ENCODE results near the gene LRRC36.

LRRC36 gene

GRCh38 chr16:67283039-67283825 is 43.4 kb upstream of the LRRC36 start:
- no peak for TF ChIP-seq CTCF (IDR thresholded peaks at IDR 0.05; ENCODE audit: poor library complexity, severe bottlenecking)
- Histone ChIP-seq H3K27me3 (ENCODE audit: insufficient read depth, poor library complexity, severe bottlenecking) (no peaks in the 10 kb centered on the region), H3K4me1 (ENCODE audit: insufficient read depth, poor library complexity, severe bottlenecking) (peaks cover 6% of the 10 kb centered on the region), H3K4me3 (ENCODE audit: severe bottlenecking) (no peak overlapping the region), H3K36me3 (ENCODE audit: low read depth) (peaks cover 55% of the 10 kb centered on the region), H3K27ac (ENCODE audit: poor library complexity, severe bottlenecking) (no peak overlapping the region), H3K9me3 (ENCODE audit: severe bottlenecking) (no peaks in the 10 kb centered on the region)
- ATAC-seq (ENCODE audit: low read depth) (no peak), DNase-seq (ENCODE audit: low spot score) (no peak)

GRCh38 chr16:67283826-67284555 is 42.6 kb upstream of the LRRC36 start:
- Histone ChIP-seq H3K4me3 (ENCODE audit: severe bottlenecking) (no peak overlapping the region), H3K27ac (ENCODE audit: poor library complexity, severe bottlenecking) (no peak overlapping the region), H3K27me3 (ENCODE audit: insufficient read depth, poor library complexity, severe bottlenecking) (no peaks in the 10 kb centered on the region), H3K9me3 (ENCODE audit: severe bottlenecking) (no peaks in the 10 kb centered on the region), H3K4me1 (ENCODE audit: insufficient read depth, poor library complexity, severe bottlenecking) (peaks cover 5% of the 10 kb centered on the region), H3K36me3 (ENCODE audit: low read depth) (peaks cover 55% of the 10 kb centered on the region)
- ATAC-seq (ENCODE audit: low read depth) (no peak), DNase-seq (ENCODE audit: low spot score) (no peak)
- no peak for TF ChIP-seq CTCF (IDR thresholded peaks at IDR 0.05; ENCODE audit: poor library complexity, severe bottlenecking)

- DNase-seq (ENCODE audit: low spot score), result peak; percentile 66
- H3K27me3 ChIP-seq (ENCODE audit: insufficient read depth, poor library complexity, severe bottlenecking), result no peaks in the 10 kb centered on the region
- peak; percentile 44 for TF ChIP-seq CTCF (IDR thresholded peaks at IDR 0.05; ENCODE audit: poor library complexity, severe bottlenecking)
- no peaks in the 10 kb centered on the region for H3K9me3 ChIP-seq (ENCODE audit: severe bottlenecking)
- no peak overlapping the region for H3K4me3 ChIP-seq (ENCODE audit: severe bottlenecking)
- H3K27ac ChIP-seq (ENCODE audit: poor library complexity, severe bottlenecking), result no peak overlapping the region
- peaks cover 4% of the 10 kb centered on the region for H3K4me1 ChIP-seq (ENCODE audit: insufficient read depth, poor library complexity, severe bottlenecking)
- peak; percentile 59 for ATAC-seq (ENCODE audit: low read depth)
- peaks cover 55% of the 10 kb centered on the region for H3K36me3 ChIP-seq (ENCODE audit: low read depth)
These were observed 41.6 kb upstream of the LRRC36 start for GRCh38 chr16:67284699-67285646.

GRCh38 chr16:67286441-67287235 is 40.0 kb upstream of the LRRC36 start:
- Histone ChIP-seq H3K9me3 (ENCODE audit: severe bottlenecking) (no peaks in the 10 kb centered on the region), H3K36me3 (ENCODE audit: low read depth) (peaks cover 47% of the 10 kb centered on the region), H3K4me1 (ENCODE audit: insufficient read depth, poor library complexity, severe bottlenecking) (no peaks in the 10 kb centered on the region), H3K27ac (ENCODE audit: poor library complexity, severe bottlenecking) (no peak overlapping the region), H3K27me3 (ENCODE audit: insufficient read depth, poor library complexity, severe bottlenecking) (no peaks in the 10 kb centered on the region), H3K4me3 (ENCODE audit: severe bottlenecking) (no peak overlapping the region)
- no peak for ATAC-seq (ENCODE audit: low read depth)
- no peak for DNase-seq (ENCODE audit: low spot score)
- no peak for TF ChIP-seq CTCF (IDR thresholded peaks at IDR 0.05; ENCODE audit: poor library complexity, severe bottlenecking)

Measured in RWPE2 (cell line).